HepG2 (cell line): ENCODE measurements around the gene SURF2. TPM values are rescaled to one million over a fixed set of nuclear protein-coding genes. Genes with fewer than 3 reads are reported as not detected.
A peak's percentile ranks its signal among the peaks of the same experiment; 100 is the strongest.

Source experiments
- ARID2 ChIP-seq: sonication (generic); formaldehyde crosslinking; IDR thresholded peaks from 2 replicates; pipeline ENCODE4 v1.8.1; 2022; ENCODE audit warnings: mild to moderate bottlenecking, missing genetic modification reagents, borderline replicate concordance
- BORCS8-MEF2B ChIP-seq: sonication (generic); formaldehyde crosslinking; IDR thresholded peaks from 2 replicates; pipeline ENCODE4 v1.8.0; 2022; ENCODE audit warnings: mild to moderate bottlenecking, missing genetic modification reagents
- DNMT1 ChIP-seq: sonication (generic); formaldehyde crosslinking; IDR thresholded peaks from 2 replicates; pipeline ENCODE4 v1.5.1; 2020; ENCODE audit warnings: mild to moderate bottlenecking, missing genetic modification reagents
- ELF4 ChIP-seq: sonication (generic); formaldehyde crosslinking; IDR thresholded peaks from 2 replicates; pipeline ENCODE4 v1.5.0; 2020; ENCODE audit warnings: missing genetic modification reagents, mild to moderate bottlenecking, moderate library complexity, borderline replicate concordance
- KLF12 ChIP-seq: sonication (generic); formaldehyde crosslinking; IDR thresholded peaks from 2 replicates; pipeline ENCODE4 v1.4.0; 2020; ENCODE audit warnings: missing genetic modification reagents, borderline replicate concordance
- NBN ChIP-seq: fragments of 450-650 bp; conservative IDR thresholded peaks from 2 replicates; pipeline ENCODE4 v1.6.1; 2017
- NR2F1 ChIP-seq, 2 experiments: fragments of 450-650 bp in 1 of 2; formaldehyde crosslinking in 1 of 2; IDR thresholded peaks; 2 replicates each; pipeline versions ENCODE4 v1.5.0 to v1.6.1; 2016 to 2020; ENCODE audit warnings: mild to moderate bottlenecking in 1 of 2, missing compliant biosample characterization in 1 of 2, missing genetic modification reagents in 1 of 2, moderate library complexity in 1 of 2
- POLR2AphosphoS2 ChIP-seq: IDR thresholded peaks from 2 replicates; pipeline ENCODE4 v1.6.1; 2011; ENCODE audit warnings: low read depth, low read length, improper control_type of control experiment
- SNRNP70 ChIP-seq: fragments of 200-400 bp; formaldehyde crosslinking; IDR thresholded peaks from 2 replicates; pipeline ENCODE4 v1.6.1; 2017; ENCODE audit warnings: mild to moderate bottlenecking, low read depth, low read length, moderate library complexity
- SOX13 ChIP-seq, 3 experiments: fragments of 450-650 bp in 1 of 3; sonication (generic) in 1 of 3; formaldehyde crosslinking in 1 of 3; IDR thresholded peaks in 2 of 3; conservative IDR thresholded peaks in 1 of 3; 2 replicates each; pipeline versions ENCODE4 v1.5.0 to v1.6.1; 2016 to 2020; ENCODE audit warnings: antibody characterized with exemption in 1 of 3, mild to moderate bottlenecking in 1 of 3, missing compliant biosample characterization in 1 of 3, missing genetic modification reagents in 1 of 3, moderate library complexity in 1 of 3
- SP2 ChIP-seq: sonication (generic); formaldehyde crosslinking; IDR thresholded peaks from 2 replicates; pipeline ENCODE4 v1.5.1; 2020; ENCODE audit warnings: mild to moderate bottlenecking, missing genetic modification reagents
- ZNF121 ChIP-seq: sonication (generic); formaldehyde crosslinking; IDR thresholded peaks from 2 replicates; pipeline ENCODE4 v1.5.0; 2020; ENCODE audit warnings: mild to moderate bottlenecking, missing genetic modification reagents
- ZNF224 ChIP-seq: sonication (generic); formaldehyde crosslinking; IDR thresholded peaks from 2 replicates; pipeline ENCODE4 v1.5.0; 2020; ENCODE audit warnings: mild to moderate bottlenecking, missing genetic modification reagents
- ZNF44 ChIP-seq: sonication (generic); formaldehyde crosslinking; IDR thresholded peaks from 2 replicates; pipeline ENCODE4 v1.5.1; 2020; ENCODE audit warnings: mild to moderate bottlenecking, missing genetic modification reagents
- ZNF607 ChIP-seq: sonication (generic); formaldehyde crosslinking; IDR thresholded peaks from 2 replicates; pipeline ENCODE4 v1.5.1; 2020; ENCODE audit warnings: missing genetic modification reagents, mild to moderate bottlenecking, borderline replicate concordance
- ZNF629 ChIP-seq: sonication (generic); formaldehyde crosslinking; conservative IDR thresholded peaks from 2 replicates; pipeline ENCODE4 v1.5.0; 2020; ENCODE audit warnings: missing genetic modification reagents
- polyA plus RNA-seq, 8 experiments: library from polyadenylated mRNA; depleted of rRNA in 3 of 8; stranded (reverse) in 7 of 8; unstranded in 1 of 8; fragments of >200 nt; fragmentation: Illumina TruSeq in 4 of 8; extraction: Trizol in 4 of 8; gene quantifications; 2 replicates each; pipeline versions ENCODE4 v1.2.1 to v1.2.3, GENCODE V29; 2011 to 2016; ENCODE audit warnings: low read depth in 4 of 8, missing spikeins in 1 of 8, mixed read lengths in 1 of 8; ENCODE audit not compliant: insufficient read depth in 1 of 8
- total RNA-seq, 5 experiments: library from RNA; depleted of rRNA; stranded (reverse); fragments of >200 nt; fragmentation: Illumina TruSeq; extraction: Trizol; gene quantifications; 2 replicates each; pipeline ENCODE4 v1.2.3, GENCODE V29; 2016; ENCODE audit warnings: low read depth in 1 of 5
- TF ChIP-seq, protein P1 (sequence below): sonication (generic); formaldehyde crosslinking; IDR thresholded peaks from 2 replicates; pipeline ENCODE4 v1.4.0; 2020; ENCODE audit warnings: missing genetic modification reagents
- TF ChIP-seq, protein P2 (sequence below): sonication (generic); formaldehyde crosslinking; IDR thresholded peaks from 2 replicates; pipeline ENCODE4 v1.4.0; 2020; ENCODE audit warnings: missing genetic modification reagents, borderline replicate concordance
- TF ChIP-seq, protein P3 (sequence below): sonication (generic); formaldehyde crosslinking; IDR thresholded peaks from 2 replicates; pipeline ENCODE4 v1.5.1; 2020; ENCODE audit warnings: mild to moderate bottlenecking, missing genetic modification reagents

Gene SURF2
- total and polyA plus RNA-seq, 2 of the 13 experiments (the other 11 are each of a cell fraction or from before 2014, with no cell fraction given) = 6.3 to 13.6 TPM

DNA sequence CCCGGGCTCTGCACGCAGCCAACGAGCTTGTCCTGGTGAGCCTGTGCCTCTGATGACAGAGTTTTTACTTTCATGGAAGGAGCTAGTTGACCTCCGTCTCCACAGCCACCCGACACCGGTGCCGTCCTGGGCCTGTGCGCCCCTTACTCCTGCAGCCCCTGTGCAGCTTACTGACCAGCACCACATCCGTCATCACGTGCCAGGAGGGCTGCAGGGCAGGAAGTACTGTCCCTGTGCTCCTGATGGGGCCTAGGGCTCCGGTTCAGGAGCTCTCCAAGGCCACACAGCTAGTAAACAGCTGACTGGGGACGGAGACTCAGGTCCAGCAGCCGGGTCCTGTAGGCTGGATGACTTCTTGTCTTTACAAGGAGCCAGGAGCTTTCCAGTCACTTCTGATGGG is 30.0 kb downstream of the SURF2 start (continued):
- TF ChIP-seq, protein P1, sequence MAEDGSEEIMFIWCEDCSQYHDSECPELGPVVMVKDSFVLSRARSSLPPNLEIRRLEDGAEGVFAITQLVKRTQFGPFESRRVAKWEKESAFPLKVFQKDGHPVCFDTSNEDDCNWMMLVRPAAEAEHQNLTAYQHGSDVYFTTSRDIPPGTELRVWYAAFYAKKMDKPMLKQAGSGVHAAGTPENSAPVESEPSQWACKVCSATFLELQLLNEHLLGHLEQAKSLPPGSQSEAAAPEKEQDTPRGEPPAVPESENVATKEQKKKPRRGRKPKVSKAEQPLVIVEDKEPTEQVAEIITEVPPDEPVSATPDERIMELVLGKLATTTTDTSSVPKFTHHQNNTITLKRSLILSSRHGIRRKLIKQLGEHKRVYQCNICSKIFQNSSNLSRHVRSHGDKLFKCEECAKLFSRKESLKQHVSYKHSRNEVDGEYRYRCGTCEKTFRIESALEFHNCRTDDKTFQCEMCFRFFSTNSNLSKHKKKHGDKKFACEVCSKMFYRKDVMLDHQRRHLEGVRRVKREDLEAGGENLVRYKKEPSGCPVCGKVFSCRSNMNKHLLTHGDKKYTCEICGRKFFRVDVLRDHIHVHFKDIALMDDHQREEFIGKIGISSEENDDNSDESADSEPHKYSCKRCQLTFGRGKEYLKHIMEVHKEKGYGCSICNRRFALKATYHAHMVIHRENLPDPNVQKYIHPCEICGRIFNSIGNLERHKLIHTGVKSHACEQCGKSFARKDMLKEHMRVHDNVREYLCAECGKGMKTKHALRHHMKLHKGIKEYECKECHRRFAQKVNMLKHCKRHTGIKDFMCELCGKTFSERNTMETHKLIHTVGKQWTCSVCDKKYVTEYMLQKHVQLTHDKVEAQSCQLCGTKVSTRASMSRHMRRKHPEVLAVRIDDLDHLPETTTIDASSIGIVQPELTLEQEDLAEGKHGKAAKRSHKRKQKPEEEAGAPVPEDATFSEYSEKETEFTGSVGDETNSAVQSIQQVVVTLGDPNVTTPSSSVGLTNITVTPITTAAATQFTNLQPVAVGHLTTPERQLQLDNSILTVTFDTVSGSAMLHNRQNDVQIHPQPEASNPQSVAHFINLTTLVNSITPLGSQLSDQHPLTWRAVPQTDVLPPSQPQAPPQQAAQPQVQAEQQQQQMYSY (CRISPR knock-in tag) = no peak
- no peak for TF ChIP-seq ELF4 (CRISPR knock-in tag)
- TF ChIP-seq KLF12 (CRISPR knock-in tag) = no peak
- peak; percentile 71; the same call in 1 of the 2 replicates for TF ChIP-seq ZNF629
- no peak for TF ChIP-seq NR2F1 (CRISPR knock-in tag; IDR thresholded peaks at IDR 0.05)
- TF ChIP-seq ARID2 (CRISPR knock-in tag) = no peak
- TF ChIP-seq NBN = no peak
- TF ChIP-seq SP2 (CRISPR knock-in tag) = 0 out of 2 replicates have a peak, but pooled peaks have one; percentile 14
- no peak for TF ChIP-seq POLR2AphosphoS2
- no peak for TF ChIP-seq SOX13 (IDR thresholded peaks at IDR 0.05)
- TF ChIP-seq SOX13 (CRISPR knock-in tag; conservative IDR thresholded peaks at IDR 0.05 in 1 of 2, IDR thresholded peaks at IDR 0.05 in 1 of 2) = peak in 1 of 2 experiments; percentile 52; a peak in 1 of 4 replicates
- TF ChIP-seq ZNF44 = no peak
- TF ChIP-seq ZNF607 (CRISPR knock-in tag) = 0 out of 2 replicates have a peak, but pooled peaks have one; percentile 25
- no peak for TF ChIP-seq BORCS8-MEF2B (CRISPR knock-in tag)
- TF ChIP-seq ZNF224 (CRISPR knock-in tag) = no peak
- TF ChIP-seq, protein P2, sequence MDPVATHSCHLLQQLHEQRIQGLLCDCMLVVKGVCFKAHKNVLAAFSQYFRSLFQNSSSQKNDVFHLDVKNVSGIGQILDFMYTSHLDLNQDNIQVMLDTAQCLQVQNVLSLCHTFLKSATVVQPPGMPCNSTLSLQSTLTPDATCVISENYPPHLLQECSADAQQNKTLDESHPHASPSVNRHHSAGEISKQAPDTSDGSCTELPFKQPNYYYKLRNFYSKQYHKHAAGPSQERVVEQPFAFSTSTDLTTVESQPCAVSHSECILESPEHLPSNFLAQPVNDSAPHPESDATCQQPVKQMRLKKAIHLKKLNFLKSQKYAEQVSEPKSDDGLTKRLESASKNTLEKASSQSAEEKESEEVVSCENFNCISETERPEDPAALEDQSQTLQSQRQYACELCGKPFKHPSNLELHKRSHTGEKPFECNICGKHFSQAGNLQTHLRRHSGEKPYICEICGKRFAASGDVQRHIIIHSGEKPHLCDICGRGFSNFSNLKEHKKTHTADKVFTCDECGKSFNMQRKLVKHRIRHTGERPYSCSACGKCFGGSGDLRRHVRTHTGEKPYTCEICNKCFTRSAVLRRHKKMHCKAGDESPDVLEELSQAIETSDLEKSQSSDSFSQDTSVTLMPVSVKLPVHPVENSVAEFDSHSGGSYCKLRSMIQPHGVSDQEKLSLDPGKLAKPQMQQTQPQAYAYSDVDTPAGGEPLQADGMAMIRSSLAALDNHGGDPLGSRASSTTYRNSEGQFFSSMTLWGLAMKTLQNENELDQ (CRISPR knock-in tag) = no peak
- no peak; the same call in 1 of the 2 replicates for TF ChIP-seq DNMT1
- TF ChIP-seq, protein P3, sequence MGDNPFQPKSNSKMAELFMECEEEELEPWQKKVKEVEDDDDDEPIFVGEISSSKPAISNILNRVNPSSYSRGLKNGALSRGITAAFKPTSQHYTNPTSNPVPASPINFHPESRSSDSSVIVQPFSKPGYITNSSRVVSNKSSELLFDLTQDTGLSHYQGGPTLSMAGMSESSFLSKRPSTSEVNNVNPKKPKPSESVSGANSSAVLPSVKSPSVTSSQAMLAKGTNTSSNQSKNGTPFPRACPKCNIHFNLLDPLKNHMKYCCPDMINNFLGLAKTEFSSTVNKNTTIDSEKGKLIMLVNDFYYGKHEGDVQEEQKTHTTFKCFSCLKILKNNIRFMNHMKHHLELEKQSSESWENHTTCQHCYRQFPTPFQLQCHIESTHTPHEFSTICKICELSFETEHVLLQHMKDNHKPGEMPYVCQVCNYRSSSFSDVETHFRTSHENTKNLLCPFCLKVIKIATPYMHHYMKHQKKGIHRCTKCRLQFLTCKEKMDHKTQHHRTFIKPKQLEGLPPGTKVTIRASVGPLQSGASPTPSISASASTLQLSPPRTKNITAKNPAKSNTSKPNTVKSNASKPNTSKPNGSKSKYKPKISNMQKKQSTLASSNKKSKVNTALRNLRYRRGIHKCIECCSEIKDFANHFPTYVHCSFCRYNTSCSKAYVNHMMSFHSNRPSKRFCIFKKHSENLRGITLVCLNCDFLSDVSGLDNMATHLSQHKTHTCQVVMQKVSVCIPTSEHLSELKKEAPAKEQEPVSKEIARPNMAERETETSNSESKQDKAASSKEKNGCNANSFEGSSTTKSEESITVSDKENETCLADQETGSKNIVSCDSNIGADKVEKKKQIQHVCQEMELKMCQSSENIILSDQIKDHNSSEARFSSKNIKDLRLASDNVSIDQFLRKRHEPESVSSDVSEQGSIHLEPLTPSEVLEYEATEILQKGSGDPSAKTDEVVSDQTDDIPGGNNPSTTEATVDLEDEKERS (CRISPR knock-in tag) = no peak
- no peak for TF ChIP-seq SNRNP70
- TF ChIP-seq ZNF121 = peak; percentile 89
